ENCODE measurements around the gene P3H1.

DNA sequence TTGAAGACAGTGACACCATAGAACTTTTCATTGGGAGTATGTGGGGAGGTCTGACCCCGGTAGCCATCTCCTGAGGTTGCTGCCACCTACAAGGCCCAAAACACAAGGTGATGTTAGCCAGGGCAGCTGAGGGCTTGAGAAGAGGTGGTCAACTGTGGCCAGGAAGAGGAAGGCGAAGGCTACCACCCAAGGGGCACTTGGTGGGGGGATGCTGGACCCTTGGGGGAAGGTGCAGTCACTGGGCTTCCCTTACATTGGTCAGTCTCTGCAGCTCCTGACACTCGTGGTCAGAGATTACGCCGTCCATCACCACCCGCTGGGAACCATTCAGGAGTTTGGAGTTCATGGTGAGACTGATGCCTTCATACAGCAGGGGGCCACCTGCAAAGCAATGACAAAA is 14.5 kb downstream of the P3H1 start:
- TF ChIP-seq, protein P1, sequence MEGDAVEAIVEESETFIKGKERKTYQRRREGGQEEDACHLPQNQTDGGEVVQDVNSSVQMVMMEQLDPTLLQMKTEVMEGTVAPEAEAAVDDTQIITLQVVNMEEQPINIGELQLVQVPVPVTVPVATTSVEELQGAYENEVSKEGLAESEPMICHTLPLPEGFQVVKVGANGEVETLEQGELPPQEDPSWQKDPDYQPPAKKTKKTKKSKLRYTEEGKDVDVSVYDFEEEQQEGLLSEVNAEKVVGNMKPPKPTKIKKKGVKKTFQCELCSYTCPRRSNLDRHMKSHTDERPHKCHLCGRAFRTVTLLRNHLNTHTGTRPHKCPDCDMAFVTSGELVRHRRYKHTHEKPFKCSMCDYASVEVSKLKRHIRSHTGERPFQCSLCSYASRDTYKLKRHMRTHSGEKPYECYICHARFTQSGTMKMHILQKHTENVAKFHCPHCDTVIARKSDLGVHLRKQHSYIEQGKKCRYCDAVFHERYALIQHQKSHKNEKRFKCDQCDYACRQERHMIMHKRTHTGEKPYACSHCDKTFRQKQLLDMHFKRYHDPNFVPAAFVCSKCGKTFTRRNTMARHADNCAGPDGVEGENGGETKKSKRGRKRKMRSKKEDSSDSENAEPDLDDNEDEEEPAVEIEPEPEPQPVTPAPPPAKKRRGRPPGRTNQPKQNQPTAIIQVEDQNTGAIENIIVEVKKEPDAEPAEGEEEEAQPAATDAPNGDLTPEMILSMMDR (conservative IDR thresholded peaks at IDR 0.05): no peak
- TF ChIP-seq ZFX (IDR thresholded peaks at IDR 0.05): no peak
